Jurkat, Clone E6-1 (cell line): Measurements from ENCODE around the gene FEV.

Experiments used
- DNase-seq: peaks from one replicate; pipeline ENCODE4 v3.0.0-alpha.2; 2011; ENCODE audit warnings: low read depth, low spot score
- H3K4me3 ChIP-seq: 2 replicates; pipeline ENCODE4 v1.5.1; 2011; ENCODE audit warnings: mild to moderate bottlenecking, low read length, control low read depth, moderate library complexity

FEV gene

GRCh38 chr2:218996937-218997336 is 12.0 kb upstream of the FEV start:
- no peak for DNase-seq
- H3K4me3 ChIP-seq, result no peak overlapping the region

DNA sequence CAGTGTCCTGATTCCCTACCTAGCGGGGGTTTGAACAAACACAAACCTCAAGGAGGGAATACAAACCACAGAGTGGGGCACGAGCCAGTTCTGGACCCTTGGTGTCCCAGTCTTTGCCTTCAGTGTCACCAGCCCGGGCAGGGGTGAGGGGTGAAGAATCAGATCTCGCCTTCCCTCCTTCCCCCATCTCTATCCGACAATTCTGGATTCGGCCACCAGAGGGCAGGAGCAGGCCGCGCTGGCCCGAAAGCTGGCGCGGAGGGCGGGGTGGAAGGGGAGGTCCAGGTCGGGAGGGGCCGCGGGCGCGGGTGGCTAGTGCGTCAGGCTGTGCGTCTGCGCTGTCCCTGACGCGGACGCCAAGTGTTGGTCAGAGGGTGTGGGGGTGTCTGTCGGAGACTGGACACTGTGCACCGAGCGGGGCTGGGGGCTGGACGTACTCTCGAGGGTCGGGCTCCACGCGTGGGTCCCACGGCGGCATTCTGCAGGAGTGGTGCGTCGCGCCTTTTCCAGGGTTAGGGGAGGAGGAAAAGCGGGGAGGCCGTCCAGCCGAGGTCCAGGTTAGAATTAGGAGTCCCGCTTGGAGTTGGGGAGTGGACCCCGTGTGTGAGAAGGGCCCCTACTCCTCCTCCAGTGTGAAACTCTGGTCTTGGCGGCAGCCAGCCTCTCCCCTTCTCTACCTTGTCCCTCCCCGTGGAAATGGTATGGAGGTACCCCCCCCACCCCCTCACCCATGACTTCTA is 11.2 kb upstream of the FEV start:
- H3K4me3 ChIP-seq, result peak overlapping the region; percentile 24; the same call in 1 of the 2 replicates
- peak; percentile 50 for DNase-seq

- H3K4me3 ChIP-seq, result no peak overlapping the region
- DNase-seq, result no peak
Observed at GRCh38 chr2:218995561-218995960, 10.6 kb upstream of the FEV start.

DNA sequence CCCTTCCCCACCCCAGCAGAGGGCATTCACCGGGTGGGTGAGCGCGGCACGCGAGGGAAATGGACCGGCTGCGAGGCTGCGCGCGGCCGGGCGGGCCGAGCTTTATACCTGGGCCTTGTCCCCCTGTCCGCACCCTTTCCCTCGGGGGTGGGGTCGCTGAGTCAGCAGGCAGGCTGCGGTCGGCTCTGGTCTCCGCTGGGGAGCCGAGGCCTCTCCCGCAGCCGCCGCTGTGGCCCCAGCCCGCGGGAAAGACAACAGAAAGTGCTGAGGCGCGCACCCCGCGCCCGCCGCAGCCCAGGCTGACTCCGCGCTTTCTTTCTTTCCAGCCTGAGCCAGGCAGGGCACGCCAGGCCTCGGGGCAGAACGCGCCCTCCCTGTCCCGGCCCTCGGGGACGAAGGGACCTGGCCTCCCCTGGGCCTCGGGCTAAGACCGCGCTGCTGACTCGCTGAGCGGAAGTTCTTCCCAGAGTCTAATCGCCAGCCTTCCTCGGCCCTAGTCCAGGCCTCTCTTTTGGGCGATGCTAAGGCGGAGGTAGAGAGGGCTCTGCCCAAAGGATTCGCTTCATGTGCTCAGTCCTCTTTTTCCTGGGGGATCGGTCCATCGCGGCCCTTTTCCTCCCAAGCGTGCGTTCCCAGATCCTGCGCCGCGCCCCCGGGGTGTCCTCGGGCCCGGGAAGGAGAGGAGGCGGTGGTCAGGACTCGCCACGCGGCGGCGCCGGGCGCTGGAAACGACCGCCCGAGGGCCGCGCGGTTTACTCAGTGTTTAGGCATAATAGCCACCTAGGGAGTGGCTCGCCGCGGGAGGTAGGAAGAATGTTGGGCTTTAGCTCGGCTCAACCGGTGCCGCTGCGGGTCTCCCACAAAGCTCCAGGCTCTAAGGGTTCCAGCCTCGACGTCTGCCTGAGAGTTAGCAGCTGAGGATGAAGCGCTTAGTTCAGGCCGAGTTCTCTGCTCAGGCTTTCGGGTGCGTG is 8.6 kb upstream of the FEV start, which contains the start of gene CRYBA2:
TSS of gene CRYBA2 (minus strand) at position 78 of the 971 bp plus-strand sequence. CDS start 246 bp downstream, outside the sequence.
- no peak within 1 kb of the TSS for H3K4me3 ChIP-seq

GRCh38 chr2:218992703-218993344 is 7.8 kb upstream of the FEV start:
- no peak overlapping the region for H3K4me3 ChIP-seq
- DNase-seq, result no peak

More for the DNA sequence above, 8.6 kb upstream of the FEV start, which contains the start of gene CRYBA2:
- no peak for DNase-seq

DNA sequence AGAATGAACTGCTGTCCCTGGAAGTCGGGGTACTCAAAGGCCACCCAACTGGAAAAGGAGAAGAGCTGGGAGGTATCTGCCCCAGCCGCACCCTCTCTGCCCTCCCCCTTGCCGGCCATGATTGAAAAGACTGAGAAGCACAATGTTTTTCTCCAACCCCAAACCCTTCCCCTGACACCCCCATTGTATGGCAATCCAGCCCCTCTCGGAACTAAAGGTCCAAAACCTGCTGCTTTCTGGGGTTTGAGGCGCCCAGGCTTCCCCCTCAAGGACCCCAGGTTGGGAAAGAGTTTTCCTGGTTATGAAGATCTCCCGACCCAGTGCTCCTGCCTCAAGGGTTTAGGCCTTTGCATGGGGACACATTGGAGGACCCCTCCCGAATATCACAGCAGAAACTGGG is 7.2 kb upstream of the FEV start:
- DNase-seq, result no peak
- H3K4me3 ChIP-seq, result no peak overlapping the region

GRCh38 chr2:218991674-218992168 is 6.7 kb upstream of the FEV start:
- no peak overlapping the region for H3K4me3 ChIP-seq
- DNase-seq, result no peak

DNA sequence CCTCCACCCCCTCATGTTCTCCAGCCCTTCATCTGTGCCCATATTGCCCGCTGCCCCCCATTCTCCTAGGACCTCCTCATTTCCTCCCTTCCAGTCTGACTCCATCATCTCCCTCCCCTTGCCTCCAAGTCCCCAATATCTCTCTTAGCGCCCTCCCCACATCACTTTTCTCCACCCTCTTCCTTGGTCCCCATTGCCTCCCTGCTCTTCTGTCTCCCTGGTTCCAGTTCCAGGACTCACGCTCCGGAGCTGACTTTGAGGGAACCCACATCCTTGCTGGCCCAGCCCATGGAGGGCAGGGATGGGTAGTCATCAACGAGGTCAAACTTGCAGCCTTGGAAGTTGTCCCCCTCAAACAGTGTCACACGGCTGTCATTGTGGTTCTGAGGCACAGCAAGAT is 5.6 kb upstream of the FEV start:
- H3K4me3 ChIP-seq, result no peak overlapping the region
- DNase-seq, result no peak

DNA sequence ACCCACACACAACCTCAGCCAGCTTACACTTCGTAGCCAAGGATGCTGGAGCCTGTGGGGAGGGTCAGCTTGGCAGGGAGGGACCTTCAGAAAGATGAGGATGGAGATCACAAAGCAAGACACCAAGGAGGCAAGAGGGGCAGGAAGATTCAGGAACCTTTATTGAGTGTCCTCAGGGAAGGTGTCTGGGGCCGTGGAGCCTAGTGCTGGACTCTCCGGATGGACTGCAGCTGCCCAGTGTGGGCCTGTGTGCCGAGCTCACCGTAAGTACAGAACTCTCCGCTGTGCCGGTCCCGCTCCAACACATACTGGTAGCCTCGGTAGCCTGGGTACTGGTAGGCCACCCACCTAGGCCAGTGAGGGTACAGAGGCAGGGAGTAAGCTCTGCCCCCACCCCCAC is 5.1 kb upstream of the FEV start:
- H3K4me3 ChIP-seq, result no peak overlapping the region
- no peak for DNase-seq

DNA sequence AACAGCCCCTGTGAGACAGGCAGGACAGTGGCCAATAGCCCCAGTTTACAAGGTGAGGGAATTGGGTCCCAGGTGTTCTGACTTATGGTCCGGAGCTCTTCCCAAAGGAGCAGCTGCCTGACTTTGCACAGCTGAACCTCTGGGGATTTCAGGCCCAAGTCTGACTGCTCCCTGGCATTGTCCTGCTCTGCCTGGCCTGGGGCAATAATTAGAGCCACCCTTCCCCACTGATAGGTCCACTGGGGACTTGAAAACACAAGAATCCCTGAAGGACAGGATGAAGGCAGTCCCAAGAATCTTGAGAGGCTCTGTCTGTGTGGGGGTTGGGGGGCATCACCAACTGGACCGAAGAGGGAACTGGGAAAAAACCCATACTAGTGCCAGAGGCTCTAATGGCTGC is 3.7 kb upstream of the FEV start:
- no peak overlapping the region for H3K4me3 ChIP-seq
- DNase-seq, result no peak

DNA sequence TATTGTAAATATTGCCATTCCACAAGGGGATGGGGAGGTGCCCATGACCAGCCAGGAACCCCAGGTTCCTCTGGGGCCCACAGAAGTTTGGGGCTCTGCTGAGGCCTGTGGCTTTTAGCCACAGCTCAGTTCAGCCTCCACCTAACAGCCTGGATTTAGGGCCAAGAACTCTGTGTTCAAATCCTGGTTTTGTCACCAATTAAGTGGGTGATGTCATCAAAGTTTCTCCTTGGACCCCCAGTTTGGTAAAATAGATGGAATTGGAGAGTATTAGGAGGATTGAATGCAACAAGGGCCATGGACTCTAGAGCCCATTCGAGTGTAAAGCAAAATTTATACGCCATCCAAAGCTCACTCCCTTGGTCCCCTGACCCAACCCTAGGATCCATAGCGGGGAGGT is 3.2 kb upstream of the FEV start:
- H3K4me3 ChIP-seq, result no peak overlapping the region
- no peak for DNase-seq

DNA sequence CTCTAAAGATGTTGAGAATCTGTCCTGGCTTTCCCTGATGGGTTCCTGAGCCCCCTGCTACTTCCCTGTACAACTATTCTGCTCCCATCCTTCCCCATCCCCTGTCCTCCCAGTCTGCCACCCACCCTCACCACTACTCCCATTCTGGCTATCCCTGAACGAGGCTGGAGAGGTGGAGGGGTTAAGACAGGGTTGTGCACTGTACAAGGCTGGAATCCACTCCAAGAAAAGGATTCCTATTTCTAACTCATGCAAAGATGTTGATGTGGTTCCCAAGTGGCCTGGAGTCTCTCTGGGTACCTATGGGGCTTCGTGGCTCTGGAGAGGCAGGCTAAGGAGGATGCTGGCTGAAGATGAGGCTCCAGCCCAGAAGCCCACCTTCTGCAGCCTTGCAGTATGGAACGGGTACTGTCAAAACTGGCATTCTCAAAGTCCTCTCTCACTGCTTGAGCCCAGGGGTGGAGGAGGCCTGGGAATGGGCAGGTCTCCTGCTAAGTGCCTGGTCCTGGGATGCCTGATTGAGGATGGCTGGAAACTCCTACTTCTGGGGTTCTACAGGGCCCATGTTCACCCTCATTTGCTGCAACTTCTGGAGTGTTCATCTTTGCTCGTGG is 1.3 kb upstream of the FEV start:
- no peak overlapping the region for H3K4me3 ChIP-seq
- DNase-seq, result no peak

GRCh38 chr2:218985325-218986091 is 524 bp upstream of the FEV start:
- DNase-seq, result no peak
- H3K4me3 ChIP-seq, result no peak overlapping the region

- DNase-seq, result no peak
- no peak overlapping the region for H3K4me3 ChIP-seq
Observed at GRCh38 chr2:218984239-218985020, 554 bp downstream of the FEV start.

- H3K4me3 ChIP-seq, result no peak overlapping the region
- DNase-seq, result no peak
Observed at GRCh38 chr2:218983934-218984238, 1.1 kb downstream of the FEV start.

DNA sequence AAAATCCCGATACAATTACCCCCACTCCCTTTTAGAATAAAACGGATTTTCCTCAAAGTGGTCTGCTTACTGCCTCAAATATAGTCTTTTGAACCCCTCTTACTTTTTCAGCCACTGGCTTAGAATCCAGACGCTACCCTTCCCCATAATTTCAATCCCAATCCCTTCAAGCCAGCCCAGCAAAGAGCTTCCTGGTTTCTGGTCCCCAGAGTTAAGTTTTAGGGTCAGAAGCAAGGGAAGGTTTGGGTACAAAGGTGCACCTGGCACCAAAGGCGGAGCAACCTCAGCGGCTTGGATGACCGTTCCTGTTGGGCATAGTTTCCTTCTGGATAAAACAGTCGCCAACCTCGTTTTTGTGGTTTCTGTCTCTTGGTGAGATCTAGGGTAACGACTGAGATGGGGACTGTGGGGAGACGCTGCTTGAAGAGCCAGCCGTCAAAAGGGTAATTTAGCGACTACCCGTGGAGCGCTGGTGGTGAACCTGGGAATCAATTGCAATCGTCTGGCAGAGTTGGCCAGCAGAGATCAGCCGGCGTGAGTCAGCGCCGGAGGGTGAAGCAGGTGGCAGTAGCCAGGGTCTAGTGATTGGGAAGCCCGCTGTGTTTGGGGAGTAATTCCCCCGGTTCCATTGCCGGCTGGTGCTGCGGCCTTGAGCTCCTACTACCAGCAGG is 1.6 kb downstream of the FEV start:
- DNase-seq, result no peak
- no peak overlapping the region for H3K4me3 ChIP-seq

DNA sequence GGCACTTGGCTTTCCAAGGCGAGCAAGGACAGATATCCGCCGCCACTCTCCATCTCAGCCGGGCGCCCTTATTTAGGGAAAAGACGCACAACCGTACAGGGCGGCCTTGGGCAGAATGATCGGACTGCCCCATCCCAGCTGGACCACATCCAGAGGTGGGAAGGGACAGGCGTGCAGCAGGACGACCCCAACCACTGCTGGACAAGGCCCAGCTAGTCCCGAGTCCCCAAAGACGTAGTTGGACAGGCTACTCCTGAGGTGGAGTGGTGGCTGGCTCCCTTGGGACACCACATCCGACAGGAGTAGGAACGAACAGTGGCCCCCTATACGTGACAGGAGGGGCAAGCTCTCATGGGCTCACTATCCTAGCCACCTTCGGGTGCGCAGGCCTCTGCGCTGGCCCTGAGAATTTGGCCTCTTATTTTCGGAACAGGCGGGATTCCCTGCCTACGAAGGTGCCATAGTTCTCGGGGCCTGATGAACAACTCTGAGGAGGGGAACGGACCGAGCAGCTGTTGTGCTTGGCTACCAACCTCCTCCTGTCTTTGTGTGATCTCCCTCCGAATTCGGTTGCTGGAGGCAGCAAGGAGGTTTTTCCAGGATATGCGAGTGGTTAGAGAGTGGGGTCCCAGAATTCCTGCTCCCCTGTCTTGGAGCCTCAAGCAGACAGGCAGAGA is 2.3 kb downstream of the FEV start:
- no peak overlapping the region for H3K4me3 ChIP-seq
- no peak for DNase-seq
